Chondrocyte (in vitro differentiated cells): ENCODE results near the gene PHF1. TPM values are rescaled to one million over a fixed set of nuclear protein-coding genes. Genes with fewer than 3 reads are reported as not detected.
A peak's percentile ranks its signal among the peaks of the same experiment; 100 is the strongest.

Experiments
- DNase-seq: peaks from one replicate; pipeline ENCODE4 v3.0.0; 2021; ENCODE audit warnings: mixed read lengths, low spot score
- H3K27ac Mint-ChIP-seq: one replicate; pipeline ENCODE4 v1.8.0; 2021; ENCODE audit warnings: mild to moderate bottlenecking, moderate library complexity, mixed read lengths; ENCODE audit not compliant: unreplicated experiment
- H3K27me3 Mint-ChIP-seq: 2 replicates; pipeline ENCODE4 v1.8.0; 2021; ENCODE audit warnings: low read depth, mixed read lengths
- H3K36me3 Mint-ChIP-seq: 2 replicates; pipeline ENCODE4 v1.8.0; 2021; ENCODE audit warnings: low read depth, mixed read lengths
- H3K4me1 Mint-ChIP-seq: 2 replicates; pipeline ENCODE4 v1.8.0; 2021; ENCODE audit warnings: low read depth, mild to moderate bottlenecking, mixed read lengths
- H3K4me3 Mint-ChIP-seq: one replicate; pipeline ENCODE4 v1.8.0; 2021; ENCODE audit warnings: mild to moderate bottlenecking, moderate library complexity, mixed read lengths; ENCODE audit not compliant: unreplicated experiment
- H3K9me3 Mint-ChIP-seq: 2 replicates; pipeline ENCODE4 v1.8.0; 2021; ENCODE audit warnings: low read depth, mixed read lengths
- total RNA-seq: library from RNA; stranded (reverse); gene quantifications from 3 replicates; pipeline ENCODE4 v1.2.1, GENCODE V29; 2021
- TF ChIP-seq, protein P1 (sequence below): fragments of 200-600 bp; sonication (generic); IDR thresholded peaks from 2 replicates; pipeline ENCODE4 v1.5.0; 2021; ENCODE audit warnings: antibody characterized with exemption, mild to moderate bottlenecking, moderate library complexity

PHF1 gene
- total RNA-seq, 1 donor from 2014 or later: 43.2 TPM

DNA sequence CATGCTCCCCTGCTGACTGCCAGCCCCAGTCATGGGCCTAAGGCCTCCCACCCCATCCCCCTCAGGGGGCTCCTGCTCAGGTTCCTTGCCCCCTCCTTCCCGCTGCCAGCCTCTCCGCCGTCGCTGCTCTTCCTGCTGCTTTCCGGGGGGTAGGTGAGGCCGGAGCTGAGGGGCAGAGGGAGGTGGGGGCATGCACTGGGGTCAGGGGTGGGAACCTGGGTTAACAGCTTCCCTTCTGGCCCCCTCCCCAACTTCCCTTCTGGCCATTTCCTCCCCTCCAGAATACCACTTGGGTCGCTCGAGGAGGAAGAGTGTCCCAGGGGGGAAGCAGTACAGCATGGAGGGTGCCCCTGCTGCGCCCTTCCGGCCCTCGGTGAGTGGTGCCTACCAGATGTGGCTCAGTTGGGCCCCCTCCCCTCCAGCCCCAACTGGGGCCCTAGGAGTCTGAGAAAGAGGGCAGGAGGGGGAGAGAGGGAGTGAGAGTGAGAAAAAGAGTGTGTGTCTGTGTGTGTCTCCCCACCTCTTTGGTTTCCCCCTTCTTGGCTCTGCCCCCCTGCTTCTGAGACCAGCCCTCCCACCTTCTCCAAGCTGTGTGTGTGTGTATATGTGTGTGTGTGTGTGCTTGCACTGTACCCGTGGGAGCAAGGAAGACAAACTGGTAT lies 21.2 kb downstream of the PHF1 start:
- Mint-ChIP-seq H3K36me3 (peaks cover 24% of the 10 kb centered on the region), H3K27me3 (no peaks in the 10 kb centered on the region), H3K4me3 (no peak overlapping the region), H3K4me1 (peaks cover 54% of the 10 kb centered on the region), H3K27ac (no peak overlapping the region), H3K9me3 (no peaks in the 10 kb centered on the region)
- DNase-seq: no peak
- TF ChIP-seq, protein P1, sequence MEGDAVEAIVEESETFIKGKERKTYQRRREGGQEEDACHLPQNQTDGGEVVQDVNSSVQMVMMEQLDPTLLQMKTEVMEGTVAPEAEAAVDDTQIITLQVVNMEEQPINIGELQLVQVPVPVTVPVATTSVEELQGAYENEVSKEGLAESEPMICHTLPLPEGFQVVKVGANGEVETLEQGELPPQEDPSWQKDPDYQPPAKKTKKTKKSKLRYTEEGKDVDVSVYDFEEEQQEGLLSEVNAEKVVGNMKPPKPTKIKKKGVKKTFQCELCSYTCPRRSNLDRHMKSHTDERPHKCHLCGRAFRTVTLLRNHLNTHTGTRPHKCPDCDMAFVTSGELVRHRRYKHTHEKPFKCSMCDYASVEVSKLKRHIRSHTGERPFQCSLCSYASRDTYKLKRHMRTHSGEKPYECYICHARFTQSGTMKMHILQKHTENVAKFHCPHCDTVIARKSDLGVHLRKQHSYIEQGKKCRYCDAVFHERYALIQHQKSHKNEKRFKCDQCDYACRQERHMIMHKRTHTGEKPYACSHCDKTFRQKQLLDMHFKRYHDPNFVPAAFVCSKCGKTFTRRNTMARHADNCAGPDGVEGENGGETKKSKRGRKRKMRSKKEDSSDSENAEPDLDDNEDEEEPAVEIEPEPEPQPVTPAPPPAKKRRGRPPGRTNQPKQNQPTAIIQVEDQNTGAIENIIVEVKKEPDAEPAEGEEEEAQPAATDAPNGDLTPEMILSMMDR: no peak

DNA sequence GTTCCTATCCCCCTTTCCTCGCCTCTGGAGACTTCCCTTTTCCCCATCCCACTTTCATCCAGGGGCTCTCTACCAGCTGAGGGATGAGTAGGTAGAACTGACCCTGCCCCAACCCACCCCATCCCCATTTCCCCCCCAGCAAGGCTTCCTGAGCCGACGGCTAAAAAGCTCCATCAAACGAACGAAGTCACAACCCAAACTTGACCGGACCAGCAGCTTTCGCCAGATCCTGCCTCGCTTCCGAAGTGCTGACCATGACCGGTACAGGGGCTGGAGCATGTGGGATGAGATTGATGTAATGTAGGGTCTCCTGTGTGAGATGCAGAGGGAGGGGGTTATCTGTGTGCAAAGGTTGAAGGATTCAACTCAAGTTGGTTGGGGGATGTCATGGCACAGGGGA lies 21.7 kb downstream of the PHF1 start:
- H3K4me3 Mint-ChIP-seq: no peak overlapping the region
- TF ChIP-seq, protein P1: no peak
- H3K27ac Mint-ChIP-seq: no peak overlapping the region
- no peaks in the 10 kb centered on the region for H3K9me3 Mint-ChIP-seq
- H3K36me3 Mint-ChIP-seq: peaks cover 28% of the 10 kb centered on the region
- DNase-seq: no peak
- H3K4me1 Mint-ChIP-seq: peaks cover 48% of the 10 kb centered on the region
- H3K27me3 Mint-ChIP-seq: no peaks in the 10 kb centered on the region

DNA sequence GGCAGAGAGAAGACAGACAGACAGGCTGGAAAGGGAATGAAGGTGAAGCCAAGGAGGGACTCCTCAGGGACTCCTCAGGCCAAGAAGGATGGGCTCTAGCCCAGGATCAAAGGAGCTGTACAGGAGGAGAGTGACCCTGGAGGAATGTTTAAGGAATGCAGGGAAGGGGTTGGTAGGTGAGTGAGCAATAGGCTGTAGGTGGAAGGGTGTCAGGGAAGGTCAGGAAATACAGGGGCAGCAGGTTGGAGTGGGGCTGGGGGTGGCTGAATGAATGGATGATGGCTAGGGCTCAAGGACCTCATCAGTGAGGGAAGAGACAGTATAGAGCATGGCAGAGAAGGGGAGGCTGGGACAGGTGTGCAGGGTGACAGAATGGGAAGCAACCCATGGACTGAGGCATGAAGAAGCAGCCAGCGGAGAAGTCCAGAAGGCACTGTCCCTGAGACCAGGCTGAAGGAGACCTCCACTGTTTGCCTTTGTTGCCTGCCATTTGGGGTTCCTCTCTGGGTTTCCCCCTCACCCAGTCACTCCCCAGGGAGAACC lies 22.3 kb downstream of the PHF1 start:
- H3K4me3 Mint-ChIP-seq: no peak overlapping the region

DNA sequence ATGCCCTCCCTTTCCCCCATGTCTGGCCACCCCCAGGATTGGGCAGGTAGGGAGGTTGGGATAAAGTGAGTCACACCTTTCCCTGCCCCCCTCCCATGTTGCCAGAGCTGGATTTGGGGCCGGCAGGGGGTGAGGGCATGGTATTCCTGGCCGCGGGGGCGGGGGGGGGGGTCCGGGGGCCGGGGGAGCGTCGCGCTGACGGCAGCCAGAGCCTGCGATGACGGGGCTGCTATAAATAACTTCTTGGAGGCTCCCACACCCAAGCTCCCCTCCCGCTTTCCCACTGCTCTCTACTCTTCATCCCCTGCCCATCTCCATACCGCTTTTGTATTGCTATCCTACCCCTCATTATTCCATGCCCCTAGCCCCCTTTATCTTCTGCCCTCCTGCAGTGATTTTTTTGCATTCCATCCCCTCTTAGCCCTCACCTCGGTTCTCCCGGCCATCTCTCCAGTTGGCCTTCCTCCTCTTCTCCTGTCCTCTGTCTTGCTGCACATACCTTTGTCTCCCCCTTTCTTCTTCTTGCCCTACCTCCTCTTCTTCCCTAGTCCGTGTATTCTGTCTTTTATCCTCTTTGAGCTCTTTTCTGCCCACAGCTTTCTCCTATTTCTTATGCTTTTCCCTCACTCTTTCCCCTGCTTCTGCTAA lies 22.9 kb downstream of the PHF1 start:
- Mint-ChIP-seq H3K9me3 (no peaks in the 10 kb centered on the region), H3K27me3 (no peaks in the 10 kb centered on the region), H3K4me3 (no peak overlapping the region), H3K27ac (peak overlapping the region; percentile 91), H3K36me3 (peaks cover 35% of the 10 kb centered on the region), H3K4me1 (peaks cover 41% of the 10 kb centered on the region)
- no peak for DNase-seq
- TF ChIP-seq, protein P1: no peak

More for the DNA sequence above, 22.3 kb downstream of the PHF1 start:
- Mint-ChIP-seq H3K9me3 (no peaks in the 10 kb centered on the region), H3K36me3 (peaks cover 29% of the 10 kb centered on the region), H3K27me3 (no peaks in the 10 kb centered on the region), H3K4me1 (peaks cover 47% of the 10 kb centered on the region), H3K27ac (no peak overlapping the region)
- DNase-seq: no peak
- TF ChIP-seq, protein P1: no peak

DNA sequence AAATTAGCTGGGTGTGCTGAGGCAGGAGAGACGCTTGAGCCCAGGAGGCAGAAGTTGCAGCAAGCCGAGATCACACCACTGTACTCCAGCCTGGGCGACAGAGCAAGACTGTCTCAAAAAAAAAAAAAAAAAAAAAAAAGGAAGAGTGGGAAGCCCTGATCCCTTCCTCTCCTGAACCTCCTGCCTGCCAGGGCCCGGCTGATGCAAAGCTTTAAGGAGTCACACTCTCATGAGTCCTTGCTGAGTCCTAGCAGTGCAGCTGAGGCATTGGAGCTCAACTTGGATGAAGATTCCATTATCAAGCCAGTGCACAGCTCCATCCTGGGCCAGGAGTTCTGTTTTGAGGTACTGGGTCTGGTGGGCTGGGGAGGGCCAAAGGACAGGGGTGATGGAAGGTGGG lies 24.1 kb downstream of the PHF1 start:
- Mint-ChIP-seq H3K27ac (no peak overlapping the region), H3K4me3 (no peak overlapping the region), H3K4me1 (peaks cover 33% of the 10 kb centered on the region), H3K27me3 (no peaks in the 10 kb centered on the region), H3K9me3 (no peaks in the 10 kb centered on the region), H3K36me3 (peaks cover 42% of the 10 kb centered on the region)
- TF ChIP-seq, protein P1: no peak
- no peak for DNase-seq
